ENCODE results near the gene MELK. TPM values are rescaled to one million over a fixed set of nuclear protein-coding genes. Genes with fewer than 3 reads are reported as not detected.

Gene MELK
- total RNA-seq, 4 donors from 2014 or later: 0.13 to 1.6 (median 0.58) TPM; not detected in 1

GRCh38 chr9:36575411-36575882 is 2.8 kb downstream of the MELK start:
- peaks cover 0 to 17% (median 5%) of the 10 kb centered on the region in 3 donors for H3K4me1 ChIP-seq
- H3K36me3 ChIP-seq: no peaks in the 10 kb centered on the region
- 20 to 29% methylated on average over 2 of the region's 2 CpGs for WGBS, 2 donors (ENCODE audit: low coverage in 1 of 2)
- no peak overlapping the region for H3K27ac ChIP-seq
- no peak overlapping the region for H3K4me3 ChIP-seq
- no peaks in the 10 kb centered on the region for H3K27me3 ChIP-seq
- no peaks in the 10 kb centered on the region for H3K9me3 ChIP-seq
- TF ChIP-seq POLR2AphosphoS5 (IDR thresholded peaks at IDR 0.05) (no peak), CTCF (IDR thresholded peaks at IDR 0.05) (no peak), EP300 (IDR thresholded peaks at IDR 0.05) (no peak), POLR2A (IDR thresholded peaks at IDR 0.05) (no peak)
- no peak for ATAC-seq

- Histone ChIP-seq H3K9me3 (no peaks in the 10 kb centered on the region), H3K27me3 (no peaks in the 10 kb centered on the region), H3K36me3 (no peaks in the 10 kb centered on the region), H3K27ac (no peak overlapping the region), H3K4me1 (peaks cover 0 to 17% (median 5%) of the 10 kb centered on the region in 3 donors), H3K4me3 (no peak overlapping the region)
- TF ChIP-seq EP300 (IDR thresholded peaks at IDR 0.05) (no peak), POLR2AphosphoS5 (IDR thresholded peaks at IDR 0.05) (no peak), CTCF (IDR thresholded peaks at IDR 0.05) (no peak), POLR2A (IDR thresholded peaks at IDR 0.05) (no peak)
- no peak for ATAC-seq
- WGBS, 2 donors (ENCODE audit: low coverage in 1 of 2): 100% methylated on average over 1 of the region's 3 CpGs; no CpG with 5 or more reads in 1 of the 2 donors
Observed at GRCh38 chr9:36576866-36577265, 4.2 kb downstream of the MELK start.

- Histone ChIP-seq H3K4me3 (no peak overlapping the region), H3K27me3 (no peaks in the 10 kb centered on the region), H3K27ac (no peak overlapping the region), H3K9me3 (no peaks in the 10 kb centered on the region), H3K4me1 (no peaks in the 10 kb centered on the region), H3K36me3 (no peaks in the 10 kb centered on the region)
- no peak for ATAC-seq
- TF ChIP-seq POLR2A (IDR thresholded peaks at IDR 0.05): no peak
- TF ChIP-seq POLR2AphosphoS5 (IDR thresholded peaks at IDR 0.05): no peak
- TF ChIP-seq EP300 (IDR thresholded peaks at IDR 0.05): no peak
- no peak for TF ChIP-seq CTCF (IDR thresholded peaks at IDR 0.05)
- 100% methylated on average over 3 of the region's 7 CpGs; no CpG with 5 or more reads in 1 of the 2 donors for WGBS, 2 donors (ENCODE audit: low coverage in 1 of 2)
Observed at GRCh38 chr9:36584620-36585460, 12.1 kb downstream of the MELK start.

GRCh38 chr9:36590231-36590630 is 17.5 kb downstream of the MELK start:
- Histone ChIP-seq H3K36me3 (no peaks in the 10 kb centered on the region), H3K27ac (no peak overlapping the region), H3K27me3 (no peaks in the 10 kb centered on the region), H3K9me3 (no peaks in the 10 kb centered on the region), H3K4me1 (no peaks in the 10 kb centered on the region), H3K4me3 (no peak overlapping the region)
- no peak for ATAC-seq
- 100% methylated on average over 1 of the region's 1 CpG for WGBS, 2 donors (ENCODE audit: low coverage in 1 of 2)
- TF ChIP-seq POLR2A (IDR thresholded peaks at IDR 0.05) (no peak), POLR2AphosphoS5 (IDR thresholded peaks at IDR 0.05) (no peak), CTCF (IDR thresholded peaks at IDR 0.05) (no peak), EP300 (IDR thresholded peaks at IDR 0.05) (no peak)

All from gastroesophageal sphincter (tissue), 4 donors.